DMS79 treated with DMSO at 0.1 percent for 48 hours (cell line): ENCODE data around the gene PTPN14.
"Not testable (repeated sequence)": the region's sequence is repeated elsewhere in the genome, so short reads cannot be mapped to it uniquely, and the experiment has no call there.

ENCODE experiments used
- DNase-seq: peaks from one replicate; lab custom pipeline; 2025; lab: John Stamatoyannopoulos, UW

PTPN14 gene

GRCh38 chr1:214394569-214394968 is 156.8 kb downstream of the PTPN14 start:
- not testable (repeated sequence) for DNase-seq

GRCh38 chr1:214393086-214393485 is 158.3 kb downstream of the PTPN14 start:
- no peak for DNase-seq

- no peak for DNase-seq
Measured at GRCh38 chr1:214391873-214392645, 159.3 kb downstream of the PTPN14 start.

DNA sequence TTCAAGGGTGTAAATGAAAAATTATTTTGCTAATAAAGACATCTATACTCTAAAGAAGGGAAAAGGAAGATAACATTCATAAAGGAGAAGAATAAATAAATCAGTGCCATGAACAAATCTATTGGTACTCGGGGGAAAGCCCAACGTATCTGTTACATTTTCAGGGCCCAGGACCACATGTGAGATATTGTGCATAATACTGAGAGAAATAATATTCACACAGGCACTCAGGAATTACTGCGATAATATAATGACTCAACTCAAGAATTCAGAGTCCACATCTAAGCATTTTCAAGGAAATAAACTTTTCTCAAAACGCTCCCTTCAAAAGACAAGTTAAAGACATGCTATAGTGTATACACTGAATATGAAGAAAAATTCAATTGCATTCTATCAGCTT is 161.7 kb downstream of the PTPN14 start:
- no peak for DNase-seq

- no peak for DNase-seq
Measured at GRCh38 chr1:214386747-214387146, 164.7 kb downstream of the PTPN14 start.

DNA sequence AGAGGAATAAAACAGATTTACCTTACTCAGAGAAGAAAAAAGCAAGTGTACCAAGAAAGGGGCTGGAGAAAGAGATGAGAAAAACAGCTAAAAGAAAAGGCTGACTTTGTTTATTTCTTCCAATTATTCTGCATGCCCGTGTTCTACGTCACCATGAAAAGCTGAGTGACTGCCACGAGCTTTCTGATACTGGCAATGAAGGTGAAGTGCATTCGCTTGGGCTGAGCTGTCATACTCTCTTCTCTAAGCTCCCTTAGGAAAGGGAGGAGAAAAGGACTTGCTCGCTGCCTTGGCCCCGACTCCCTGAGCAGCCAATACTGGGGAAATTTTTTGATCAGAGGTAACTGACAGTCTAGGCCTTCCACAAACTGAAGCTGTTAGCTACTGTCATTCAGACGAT is 165.1 kb downstream of the PTPN14 start:
- DNase-seq, result no peak

DNA sequence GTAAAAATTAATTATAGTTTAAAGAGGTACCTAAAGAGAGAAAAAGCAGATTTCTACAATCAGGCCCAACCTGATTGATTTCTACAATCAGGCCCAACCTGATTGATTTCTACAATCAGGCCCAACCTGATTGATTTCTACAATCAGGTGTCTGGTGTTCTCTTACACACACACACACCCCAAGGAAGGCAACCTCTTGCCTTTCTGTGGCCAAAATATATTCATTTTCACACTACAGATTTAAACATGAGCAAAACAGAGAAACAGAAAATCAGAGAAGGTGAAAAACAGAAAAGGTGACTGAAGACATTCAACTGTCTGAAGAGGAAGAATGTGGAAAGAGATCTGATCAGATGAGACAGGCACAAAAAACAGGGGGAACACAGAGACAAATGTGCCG is 166.0 kb downstream of the PTPN14 start:
- no peak for DNase-seq

GRCh38 chr1:214384373-214385079 is 166.9 kb downstream of the PTPN14 start:
- no peak for DNase-seq

DNA sequence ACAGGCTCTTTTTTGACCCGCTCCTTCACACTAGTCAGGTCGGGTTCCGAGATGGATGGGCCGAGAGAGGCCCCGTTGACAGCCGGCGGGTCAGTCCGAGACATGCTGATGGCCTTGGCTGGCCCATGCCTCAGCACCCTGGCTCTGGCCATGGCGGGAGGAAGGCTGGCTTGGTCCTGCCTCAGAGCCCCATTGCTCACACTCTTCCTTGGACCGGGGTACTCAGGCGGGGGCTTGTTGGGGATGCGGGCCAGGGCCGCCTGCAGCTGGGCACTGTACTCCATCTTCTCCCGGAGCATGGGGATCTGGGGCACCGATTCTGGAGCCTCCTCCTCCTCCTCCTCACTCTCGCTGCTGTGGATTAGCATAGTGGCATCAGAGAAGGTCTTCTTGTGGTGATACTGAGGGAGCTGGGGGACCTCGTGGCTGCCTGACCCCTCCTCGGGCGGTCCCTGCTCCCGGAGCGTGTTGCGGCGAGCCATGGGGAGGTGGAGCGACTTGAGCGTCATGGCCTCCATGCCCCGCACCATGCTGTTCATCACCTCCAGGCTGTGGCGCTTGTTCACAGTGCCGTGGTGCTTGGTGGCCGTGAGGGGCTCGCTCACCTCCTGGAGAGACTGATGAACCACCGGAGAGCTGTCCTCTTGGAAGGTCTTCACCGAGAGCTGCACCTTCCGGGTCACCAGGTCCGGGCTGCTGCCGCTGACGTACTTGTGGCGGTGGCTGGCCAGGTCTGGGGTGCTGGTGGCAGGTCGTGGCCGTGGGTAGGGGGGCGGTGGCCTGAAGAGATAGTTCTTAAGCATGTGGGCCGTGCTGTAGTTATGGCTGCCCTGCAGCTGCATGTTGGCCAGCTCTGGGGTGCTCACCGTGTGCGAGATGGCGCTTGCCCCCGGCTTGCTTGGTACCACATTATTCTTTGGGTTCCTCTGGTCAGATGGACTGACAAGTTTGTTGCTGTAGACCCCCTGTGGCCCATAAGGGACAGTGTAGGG is 167.7 kb downstream of the PTPN14 start:
- DNase-seq, result no peak

DNA sequence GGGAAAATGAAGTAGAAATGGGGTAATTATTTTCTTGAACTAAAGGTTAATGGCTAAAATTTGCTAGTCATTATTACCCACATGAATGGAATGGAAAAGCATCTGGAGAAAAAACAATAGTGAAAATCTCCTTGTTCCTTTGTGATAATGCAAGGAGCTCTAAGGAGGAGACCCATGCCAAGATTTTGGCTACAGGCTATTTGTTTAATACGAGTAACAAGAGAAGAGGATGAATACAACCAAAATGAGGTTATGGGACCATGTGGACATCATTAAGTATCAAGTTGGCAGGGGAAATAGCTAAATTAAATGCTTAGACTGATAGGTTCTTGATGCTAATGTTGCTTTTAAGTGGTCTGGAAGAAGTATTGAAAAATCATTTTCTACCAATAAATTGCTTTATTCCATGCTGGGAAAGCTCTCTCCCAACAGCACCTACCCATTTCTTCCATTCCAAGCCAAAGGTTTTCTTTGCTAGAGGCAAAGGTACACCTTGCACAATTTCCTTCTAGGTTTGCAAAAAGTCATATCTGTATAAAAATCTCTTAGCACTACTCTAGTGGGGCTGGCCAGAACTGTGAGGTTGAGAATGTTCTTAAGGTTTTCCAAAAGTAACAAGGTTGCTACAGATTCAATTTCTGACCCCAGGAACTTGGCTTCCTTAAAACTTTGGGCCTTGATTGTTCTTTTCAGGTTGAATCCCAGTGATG is 170.3 kb downstream of the PTPN14 start:
- DNase-seq, result no peak

GRCh38 chr1:214380396-214380795 is 171.0 kb downstream of the PTPN14 start:
- no peak for DNase-seq

DNA sequence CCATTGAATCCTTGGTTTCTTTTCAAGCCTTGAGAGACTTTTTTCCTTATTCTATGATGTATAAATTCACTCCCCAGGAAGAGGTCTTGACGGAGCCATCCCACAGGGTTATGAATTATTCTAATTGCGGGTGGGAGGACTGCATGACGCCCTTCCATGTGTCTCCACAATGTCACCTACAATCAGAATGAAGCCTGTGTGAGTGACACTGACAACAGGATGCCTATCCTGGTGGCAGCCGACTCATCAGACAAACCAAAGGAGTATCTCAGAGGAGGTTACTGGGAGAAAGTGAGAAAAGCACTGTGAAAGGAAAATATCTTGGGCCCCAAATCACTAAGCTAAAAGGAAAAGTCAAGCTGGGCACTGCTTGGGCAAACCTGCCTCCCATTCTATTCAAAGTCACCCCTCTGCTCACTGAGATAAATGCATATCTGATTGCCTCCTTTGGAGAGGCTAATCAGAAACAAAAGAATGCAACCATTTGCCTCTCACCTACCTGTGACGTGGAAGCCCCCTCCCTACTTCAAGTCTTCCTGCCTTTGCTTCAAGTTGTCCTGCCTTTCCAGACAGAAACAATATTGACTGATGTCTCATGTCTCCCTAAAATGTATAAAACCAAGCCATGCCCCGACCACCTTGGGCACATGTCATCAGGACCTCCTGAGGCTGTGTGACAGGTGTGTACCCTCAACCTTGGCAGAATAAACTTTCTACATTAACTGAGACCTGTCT is 172.0 kb downstream of the PTPN14 start:
- DNase-seq, result no peak

- DNase-seq, result no peak
Measured at GRCh38 chr1:214378492-214378891, 172.9 kb downstream of the PTPN14 start.

DNA sequence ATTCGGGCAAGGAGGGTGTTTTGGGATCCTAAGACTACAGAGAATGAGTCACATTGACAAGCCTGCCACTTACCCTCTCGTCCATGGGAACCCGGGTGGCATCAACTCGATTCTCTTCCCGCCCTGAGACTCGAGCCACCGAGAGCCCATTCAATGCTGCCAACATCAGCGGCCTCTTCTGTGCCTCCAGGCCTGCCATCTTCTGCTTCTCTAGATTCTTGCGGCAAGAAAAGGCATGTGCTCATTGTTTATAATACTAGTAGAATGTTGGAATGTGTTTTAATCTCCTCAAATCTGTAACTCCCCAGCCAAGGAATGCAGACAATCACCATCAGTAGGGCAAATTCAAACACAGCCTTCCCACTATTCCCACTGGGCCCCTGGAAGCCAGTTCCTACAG is 173.5 kb downstream of the PTPN14 start:
- DNase-seq, result no peak

DNA sequence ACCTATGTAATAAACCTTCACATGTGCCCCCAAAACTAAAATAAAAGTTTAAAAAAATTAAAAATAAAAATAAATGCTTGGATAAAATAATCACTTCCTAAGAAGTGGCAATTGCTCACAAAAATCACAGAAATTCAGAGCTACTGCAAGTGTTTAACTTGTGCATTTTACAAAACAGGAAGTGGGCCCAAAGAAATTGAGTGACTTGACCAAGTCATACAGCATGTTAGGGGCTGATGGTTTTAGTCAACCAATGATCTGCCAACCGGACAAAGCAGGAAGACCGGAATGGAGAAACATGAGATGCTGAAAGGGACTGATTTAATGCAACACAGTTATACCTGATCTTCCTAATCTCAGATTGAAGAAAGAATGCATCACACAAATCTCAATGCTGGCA is 173.9 kb downstream of the PTPN14 start:
- DNase-seq, result no peak

GRCh38 chr1:214372092-214372491 is 179.3 kb downstream of the PTPN14 start:
- no peak for DNase-seq

DNA sequence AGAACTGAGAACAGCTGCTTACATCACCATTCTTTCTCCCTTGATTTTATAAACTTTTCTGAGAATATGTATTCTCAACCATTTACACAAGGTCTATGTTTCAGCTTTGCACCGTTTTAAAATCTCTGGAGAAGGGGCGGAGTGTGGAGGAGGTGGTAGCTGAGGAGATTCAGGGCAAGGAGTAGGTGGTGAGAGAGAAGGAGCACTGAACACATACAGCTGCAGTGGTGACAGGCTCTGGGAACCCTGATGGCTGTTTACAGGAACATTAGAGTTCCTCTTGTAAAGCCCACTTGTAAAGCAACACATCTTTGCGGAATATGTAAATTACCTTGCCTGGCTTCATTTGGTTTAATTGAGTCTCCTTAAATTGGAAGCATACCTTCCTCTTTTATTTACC is 180.8 kb downstream of the PTPN14 start:
- DNase-seq, result no peak

- no peak for DNase-seq
Measured at GRCh38 chr1:214369364-214369763, 182.0 kb downstream of the PTPN14 start.

DNA sequence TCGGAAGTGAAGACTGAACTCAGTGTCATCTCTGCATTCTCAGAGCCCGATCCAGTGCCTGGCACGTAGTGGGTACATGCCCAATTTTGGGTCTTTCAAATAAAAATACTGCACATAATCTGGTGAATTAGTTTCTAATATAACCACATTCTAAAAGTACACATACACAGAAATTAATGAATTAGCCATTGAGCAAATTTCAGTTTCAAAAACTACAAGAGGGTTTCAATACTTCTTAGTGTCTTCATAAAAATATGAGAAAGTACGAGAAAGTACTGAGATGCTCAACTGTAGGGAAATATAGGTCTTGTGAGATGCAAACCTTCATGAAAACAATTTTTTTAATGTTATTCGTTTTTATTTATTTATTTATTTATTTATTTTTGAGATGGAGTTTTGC is 183.6 kb downstream of the PTPN14 start:
- no peak for DNase-seq

GRCh38 chr1:214364786-214365295 is 186.6 kb downstream of the PTPN14 start:
- DNase-seq, result no peak

- DNase-seq, result no peak
Measured at GRCh38 chr1:214364386-214364785, 187.0 kb downstream of the PTPN14 start.
